Right cardiac atrium (tissue), 5 donors: Measurements from ENCODE around the gene LTBP2. TPM values are rescaled to one million over a fixed set of nuclear protein-coding genes. Genes with fewer than 3 reads are reported as not detected.

Source experiments
- ATAC-seq, 2 donors: fragments of 200-7000 bp; cut with Tn5 transposase; one replicate each; pipeline versions ENCODE4 v1.8.0 to v1.9.1; 2020; ENCODE audit warnings: moderate library complexity in 2 of 2, mild to moderate bottlenecking in 1 of 2
- DNase-seq, 3 donors: peaks; one replicate each; pipeline ENCODE4 v3.0.0-alpha.2; 2020
- H3K27ac ChIP-seq: one replicate; pipeline ENCODE4 v1.5.1; 2013; ENCODE audit warnings: mild to moderate bottlenecking, low read length, control low read depth, moderate library complexity
- H3K27me3 ChIP-seq: one replicate; pipeline ENCODE4 v1.6.1; 2013; ENCODE audit not compliant: control insufficient read depth, insufficient read depth
- H3K4me1 ChIP-seq: one replicate; pipeline ENCODE4 v1.6.1; 2013; ENCODE audit warnings: low read length; ENCODE audit not compliant: control insufficient read depth, insufficient read depth
- H3K4me3 ChIP-seq: one replicate; pipeline ENCODE4 v1.5.1; 2013; ENCODE audit warnings: low read length, control low read depth
- H3K9me3 ChIP-seq: one replicate; pipeline ENCODE4 v1.6.1; 2013; ENCODE audit warnings: low read length; ENCODE audit not compliant: control insufficient read depth
- WGBS: extraction: QIAGEN DNeasy Blood & Tissue Kit; methylation state at CpG from one replicate; pipeline ENCODE4 v1.1.7; 2013; 5-methylcytosine and 5-hydroxymethylcytosine counted together
- intact Hi-C, 4 donors: fragments of 100-400 bp; cut with DNase I; formaldehyde crosslinking; loops; one replicate each; pipeline versions ENCODE4 v1.11.0 to v1.14.0; 2022 to 2023
- polyA plus RNA-seq: library from polyadenylated mRNA; stranded (reverse); fragments of 200-250 nt; gene quantifications from one replicate; pipeline ENCODE4 v1.2.3, GENCODE V29; 2013
- total RNA-seq, 4 donors: library from RNA; stranded (reverse); fragmentation: NEBNext Ultra II Directional; extraction: Animal tissue kit (Norgen Biotek cat#: 25700); gene quantifications; one replicate each; pipeline ENCODE4 v1.2.1, GENCODE V29; 2021
- donor health status: healthy with polysubstance abuse.
- donor health status: DM: no; HTN: yes; CAD: no.
- donor health status: DM: no; HTN: no; CAD: no.
- donor health status: DM: no; HTN: yes; CAD: no; lungs with severe emphysema.
- donor health status: DM: yes; HTN: yes; CAD: no.

Gene LTBP2
- total and polyA plus RNA-seq, 5 donors: 3.4 to 46.0 (median 22.0) TPM

- intact Hi-C loops: no loop called here
- Histone ChIP-seq H3K27me3 (no peaks in the 10 kb centered on the region), H3K4me1 (peaks cover 7% of the 10 kb centered on the region), H3K9me3 (no peaks in the 10 kb centered on the region), H3K4me3 (no peak overlapping the region), H3K27ac (no peak overlapping the region)
- DNase-seq (no peak), ATAC-seq (no peak)
- WGBS: 85% methylated on average over 5 of the region's 5 CpGs
Measured at GRCh38 chr14:74570696-74571095, 41.3 kb downstream of the LTBP2 start.

GRCh38 chr14:74569806-74570591, 42.0 kb downstream of the LTBP2 start:
- 63% methylated on average over 8 of the region's 8 CpGs for WGBS
- peak in 1 of 3 donors; percentile 64 for DNase-seq
- H3K27ac ChIP-seq: no peak overlapping the region
- intact Hi-C loops: no loop called here
- H3K9me3 ChIP-seq: no peaks in the 10 kb centered on the region
- ATAC-seq: peak; percentile 22 to 29
- H3K4me1 ChIP-seq: peaks cover 7% of the 10 kb centered on the region
- H3K4me3 ChIP-seq: no peak overlapping the region
- no peaks in the 10 kb centered on the region for H3K27me3 ChIP-seq

- intact Hi-C loops: no loop called here
- Histone ChIP-seq H3K4me3 (no peak overlapping the region), H3K4me1 (peaks cover 7% of the 10 kb centered on the region), H3K27ac (no peak overlapping the region), H3K9me3 (no peaks in the 10 kb centered on the region), H3K27me3 (no peaks in the 10 kb centered on the region)
- DNase-seq (no peak), ATAC-seq (no peak)
- WGBS: 72% methylated on average over 2 of the region's 2 CpGs
Measured at GRCh38 chr14:74569387-74569786, 42.6 kb downstream of the LTBP2 start.

DNA sequence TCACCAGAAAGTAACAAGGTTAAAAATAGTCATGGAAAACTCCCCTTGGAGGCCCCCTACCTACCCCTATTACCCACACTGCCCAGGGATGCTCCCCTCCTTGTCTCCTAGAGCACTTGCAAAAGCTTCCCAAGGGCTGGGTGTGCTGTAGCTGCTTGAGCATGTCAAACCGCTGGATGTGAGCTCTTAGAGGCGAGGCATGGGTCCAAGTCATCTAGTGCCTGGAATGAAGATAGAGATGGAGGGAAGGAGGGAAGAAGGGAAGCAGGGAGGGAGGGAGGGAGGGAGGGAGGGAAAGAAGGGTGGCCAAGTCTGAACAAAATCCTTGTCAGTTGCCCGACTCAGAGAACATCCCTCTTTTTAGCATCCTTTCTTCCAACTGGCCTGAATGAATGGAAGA, 43.1 kb downstream of the LTBP2 start:
- intact Hi-C loops: no loop called here
- H3K9me3 ChIP-seq: no peaks in the 10 kb centered on the region
- WGBS: 38% methylated on average over 3 of the region's 3 CpGs
- no peaks in the 10 kb centered on the region for H3K27me3 ChIP-seq
- H3K27ac ChIP-seq: no peak overlapping the region
- DNase-seq (peak in 1 of 3 donors; percentile 85), ATAC-seq (peak; percentile 38 to 51)
- H3K4me3 ChIP-seq: no peak overlapping the region
- peaks cover 7% of the 10 kb centered on the region for H3K4me1 ChIP-seq

DNA sequence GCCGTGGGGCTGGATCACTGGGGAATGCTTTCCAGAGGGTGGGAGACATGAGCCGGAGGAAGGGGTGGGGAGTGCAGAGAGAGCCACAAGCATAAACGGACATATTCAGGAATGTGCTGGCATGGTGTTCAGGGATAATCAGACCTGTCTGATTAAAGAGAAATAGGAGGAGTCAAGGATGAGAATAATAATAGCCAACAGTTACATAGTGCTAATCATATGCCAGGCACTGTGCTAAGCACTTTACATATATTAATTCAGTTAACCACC, 43.7 kb downstream of the LTBP2 start:
- 45% methylated on average over 3 of the region's 3 CpGs for WGBS
- Histone ChIP-seq H3K9me3 (no peaks in the 10 kb centered on the region), H3K4me3 (no peak overlapping the region), H3K27ac (no peak overlapping the region), H3K27me3 (no peaks in the 10 kb centered on the region), H3K4me1 (peaks cover 7% of the 10 kb centered on the region)
- no peak for ATAC-seq
- no peak for DNase-seq
- intact Hi-C loops: no loop called here

DNA sequence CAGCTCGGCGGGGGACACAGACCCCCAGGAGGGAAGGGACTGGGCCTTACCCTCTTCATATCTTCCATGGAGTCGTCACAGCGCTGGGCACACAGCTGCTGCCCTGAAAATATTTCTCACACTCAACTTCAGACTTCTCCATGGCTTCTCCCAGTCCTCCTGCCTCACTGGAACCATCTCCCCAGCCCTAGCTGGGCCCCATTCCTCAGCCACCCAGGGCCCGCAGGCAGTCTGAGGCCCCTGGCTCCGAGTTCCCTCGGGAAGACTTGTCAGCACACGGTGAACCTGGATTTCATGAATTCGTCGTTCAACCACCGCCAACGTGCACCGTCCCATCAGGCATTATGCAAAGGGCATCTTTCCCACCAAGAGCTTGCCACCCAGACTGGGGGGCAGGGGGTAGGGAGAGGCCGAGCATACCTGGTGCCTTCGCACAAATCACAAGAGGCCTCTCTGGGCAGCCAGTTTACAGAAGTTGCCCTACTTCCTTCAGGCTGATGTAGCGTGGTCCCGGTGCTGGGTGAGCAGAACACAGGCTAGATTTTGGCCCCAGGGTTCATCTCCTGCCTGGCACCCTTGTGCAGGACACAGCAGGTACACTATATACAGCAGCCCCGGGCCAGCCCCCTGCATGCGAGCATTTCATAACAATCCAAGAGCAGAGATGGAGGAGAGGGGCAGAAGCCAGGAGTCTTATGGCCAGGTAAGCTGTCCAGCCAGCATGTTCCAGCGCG, 44.2 kb downstream of the LTBP2 start:
- H3K4me1 ChIP-seq: peaks cover 7% of the 10 kb centered on the region
- DNase-seq (no peak), ATAC-seq (no peak)
- intact Hi-C loops: no loop called here
- no peak overlapping the region for H3K27ac ChIP-seq
- 86% methylated on average over 21 of the region's 21 CpGs for whole genome bisulfite sequencing
- H3K4me3 ChIP-seq: no peak overlapping the region
- H3K27me3 ChIP-seq: no peaks in the 10 kb centered on the region
- H3K9me3 ChIP-seq: no peaks in the 10 kb centered on the region

GRCh38 chr14:74567219-74567618, 44.8 kb downstream of the LTBP2 start:
- peaks cover 7% of the 10 kb centered on the region for H3K4me1 ChIP-seq
- 67% methylated on average over 9 of the region's 9 CpGs for whole genome bisulfite sequencing

GRCh38 chr14:74566174-74567141, 45.6 kb downstream of the LTBP2 start:
- peaks cover 7% of the 10 kb centered on the region for H3K4me1 ChIP-seq
- no peak overlapping the region for H3K4me3 ChIP-seq
- DNase-seq (peak in 2 of 3 donors; percentile 59 to 67), ATAC-seq (peak; percentile 18 to 43)
- H3K27me3 ChIP-seq: no peaks in the 10 kb centered on the region
- WGBS: 56% methylated on average over 15 of the region's 15 CpGs
- no peak overlapping the region for H3K27ac ChIP-seq
- intact Hi-C loops: no loop called here
- no peaks in the 10 kb centered on the region for H3K9me3 ChIP-seq

More at GRCh38 chr14:74567219-74567618, 44.8 kb downstream of the LTBP2 start:
- intact Hi-C loops: no loop called here
- Histone ChIP-seq H3K27ac (no peak overlapping the region), H3K4me3 (no peak overlapping the region), H3K9me3 (no peaks in the 10 kb centered on the region), H3K27me3 (no peaks in the 10 kb centered on the region)
- DNase-seq (peak in 1 of 3 donors; percentile 54), ATAC-seq (peak in 1 of 2 donors; percentile 3)

- H3K4me3 ChIP-seq: no peak overlapping the region
- H3K4me1 ChIP-seq: no peaks in the 10 kb centered on the region
- H3K27ac ChIP-seq: no peak overlapping the region
- no peak for DNase-seq
- ATAC-seq: no peak
- no peaks in the 10 kb centered on the region for H3K27me3 ChIP-seq
- WGBS: 81% methylated on average over 3 of the region's 3 CpGs
- no peaks in the 10 kb centered on the region for H3K9me3 ChIP-seq
- intact Hi-C loops: no loop called here
Measured at GRCh38 chr14:74563586-74564159, 48.4 kb downstream of the LTBP2 start.

GRCh38 chr14:74563233-74563585, 48.8 kb downstream of the LTBP2 start:
- Histone ChIP-seq H3K9me3 (no peaks in the 10 kb centered on the region), H3K4me1 (no peaks in the 10 kb centered on the region), H3K27ac (no peak overlapping the region), H3K4me3 (no peak overlapping the region), H3K27me3 (no peaks in the 10 kb centered on the region)
- WGBS: 76% methylated on average over 5 of the region's 5 CpGs
- ATAC-seq: no peak
- DNase-seq: no peak
- intact Hi-C loops: no loop called here
